Endothelial cell of umbilical vein (primary cell): Measurements from ENCODE around the gene RNASE7. TPM values are rescaled to one million over a fixed set of nuclear protein-coding genes. Genes with fewer than 3 reads are reported as not detected.

Experiments used
- BruUV-seq: library from RNA; stranded (reverse); fragments of 400-500 nt; replicated peaks from 2 replicates; lab custom pipeline; 2021; lab: Mats Ljungman, UMichigan
- CTCF ChIA-PET: fragments of 300-600, 350-600 bp; sonication (Branson Sonifier 250); formaldehyde crosslinking; loops from one replicate; lab custom pipeline; 2021; ENCODE audit warnings: antibody characterized with exemption, inconsistent platforms; lab: Charles Lee
- POLR2A ChIA-PET: fragments of 300-600, 350-600 bp; sonication (Branson Sonifier 250); formaldehyde crosslinking; loops from one replicate; lab custom pipeline; 2021; ENCODE audit warnings: antibody characterized with exemption, inconsistent platforms; lab: Charles Lee
- DNase-seq: peaks from one replicate; pipeline ENCODE4 v3.0.0-alpha.2; 2011; ENCODE audit warnings: low read depth, low spot score
- FAIRE-seq: peaks from 2 replicates; lab custom pipeline; 2011; peaks lifted over from hg19 to GRCh38; lab: Jason Lieb, UNC
- H2AFZ ChIP-seq: 2 replicates; pipeline ENCODE4 v1.6.0; 2012; ENCODE audit warnings: low read depth, low read length, control low read depth, inconsistent platforms
- H3K27ac ChIP-seq: 2 replicates; pipeline ENCODE4 v1.5.1; 2011; ENCODE audit warnings: low read depth, mild to moderate bottlenecking, control low read depth, low read length, moderate library complexity; ENCODE audit not compliant: insufficient read depth
- H3K27me3 ChIP-seq, 2 experiments: 2 replicates each; pipeline versions ENCODE4 v1.6.0 to v1.6.1; 2011; ENCODE audit warnings: low read length in 2 of 2, mixed read lengths in 1 of 2; ENCODE audit not compliant: control insufficient read depth in 2 of 2, insufficient read depth in 2 of 2
- H3K36me3 ChIP-seq, 2 experiments: 2 replicates in 1 of 2; 3 replicates in 1 of 2; pipeline ENCODE4 v1.5.1; 2011; ENCODE audit warnings: low read length in 2 of 2, mild to moderate bottlenecking in 1 of 2, moderate library complexity in 1 of 2; ENCODE audit not compliant: control insufficient read depth in 2 of 2, insufficient read depth in 2 of 2; ENCODE audit errors: extremely low read depth in 1 of 2
- H3K4me1 ChIP-seq: 3 replicates; pipeline ENCODE4 v1.5.1; 2011; ENCODE audit warnings: mild to moderate bottlenecking, low read length; ENCODE audit not compliant: control insufficient read depth, insufficient read depth; ENCODE audit errors: extremely low read depth
- H3K4me2 ChIP-seq: 2 replicates; pipeline ENCODE4 v1.6.1; 2011; ENCODE audit warnings: low read length, control low read depth, mixed read lengths; ENCODE audit not compliant: insufficient read depth
- H3K4me3 ChIP-seq, 3 experiments: fragments of 200-600 bp in 1 of 3; sonication (generic), shearing (Covaris generic) in 1 of 3; replicated peaks in 1 of 3; 2 replicates each; pipeline ENCODE4 v1.5.1; 2011 to 2016; ENCODE audit warnings: control low read depth in 3 of 3, low read length in 3 of 3, mild to moderate bottlenecking in 2 of 3, inconsistent platforms in 1 of 3, low read depth in 1 of 3, moderate library complexity in 1 of 3; ENCODE audit not compliant: insufficient read depth in 1 of 3
- H3K79me2 ChIP-seq: 2 replicates; pipeline ENCODE4 v1.6.0; 2012; ENCODE audit warnings: low read length, inconsistent platforms; ENCODE audit not compliant: control insufficient read depth, insufficient read depth
- H3K9ac ChIP-seq: replicated peaks from 2 replicates; pipeline ENCODE3; 2011; ENCODE audit warnings: low read length, control low read depth; ENCODE audit not compliant: insufficient read depth; ENCODE audit errors: extremely low read depth
- H3K9me1 ChIP-seq: replicated peaks from 3 replicates; pipeline ENCODE4 v1.6.0; 2011; ENCODE audit warnings: mild to moderate bottlenecking, low read length; ENCODE audit not compliant: control insufficient read depth, insufficient read depth; ENCODE audit errors: extremely low read depth
- H3K9me3 ChIP-seq: replicated peaks from 2 replicates; pipeline ENCODE4 v1.5.1; 2012; ENCODE audit warnings: low read length, inconsistent platforms; ENCODE audit not compliant: control insufficient read depth, insufficient read depth
- H4K20me1 ChIP-seq: replicated peaks from 2 replicates; pipeline ENCODE3; 2011; ENCODE audit warnings: mild to moderate bottlenecking, low read length; ENCODE audit not compliant: control insufficient read depth, insufficient read depth; ENCODE audit errors: extremely low read depth
- CTCF ChIP-seq, 2 donors: IDR thresholded peaks; 1 replicate in 1 of 2; 2 replicates in 1 of 2; pipeline ENCODE4 v1.5.1; 2011; ENCODE audit warnings: low read length in 2 of 2, mild to moderate bottlenecking in 2 of 2, moderate library complexity in 2 of 2, control low read depth in 1 of 2, inconsistent platforms in 1 of 2, low read depth in 1 of 2; ENCODE audit not compliant: insufficient read depth in 1 of 2; ENCODE audit errors: extremely low read depth in 1 of 2
- EZH2 ChIP-seq: IDR thresholded peaks from 2 replicates; pipeline ENCODE4 v1.6.1; 2012; ENCODE audit warnings: borderline replicate concordance, low read depth, mild to moderate bottlenecking, moderate library complexity, low read length, inconsistent platforms; ENCODE audit not compliant: severe bottlenecking
- FOS ChIP-seq: IDR thresholded peaks from 2 replicates; pipeline ENCODE4 v1.6.1; 2011; ENCODE audit warnings: mild to moderate bottlenecking, low read length, moderate library complexity, borderline replicate concordance; ENCODE audit not compliant: insufficient read depth
- GATA2 ChIP-seq: IDR thresholded peaks from 2 replicates; pipeline ENCODE4 v1.7.0; 2011; ENCODE audit warnings: low read depth, mild to moderate bottlenecking, moderate library complexity, mixed read lengths, low read length; ENCODE audit not compliant: insufficient read length, insufficient read depth
- JUN ChIP-seq: IDR thresholded peaks from 2 replicates; pipeline ENCODE4 v1.6.1; 2011; ENCODE audit warnings: borderline replicate concordance, low read depth; ENCODE audit not compliant: insufficient read length, insufficient read depth
- MAX ChIP-seq: IDR thresholded peaks from 2 replicates; pipeline ENCODE4 v1.6.1; 2011; ENCODE audit not compliant: insufficient read depth, insufficient read length
- MYC ChIP-seq: IDR thresholded peaks from one replicate; pipeline ENCODE4 v1.6.1; 2011; ENCODE audit warnings: mild to moderate bottlenecking, low read depth, low read length
- POLR2A ChIP-seq: IDR thresholded peaks from 2 replicates; pipeline ENCODE4 v1.6.1; 2012; ENCODE audit warnings: low read depth, mild to moderate bottlenecking, control low read depth, low read length
- POLR2AphosphoS5 ChIP-seq: IDR thresholded peaks from 2 replicates; pipeline ENCODE4 v1.6.1; 2012; ENCODE audit warnings: low read depth, mild to moderate bottlenecking, control low read depth, low read length, moderate library complexity; ENCODE audit not compliant: insufficient read depth
- dilution Hi-C: fragments of 300-500 bp; cut with MboI; formaldehyde crosslinking; loops from one replicate; pipeline ENCODE4 v1.15.0; 2019; ENCODE audit warnings: low sequenced_read_pairs; ENCODE audit not compliant: extremely low pct_ligation_motif_present
- intact Hi-C: fragments of 100-400 bp; cut with micrococcal nuclease; formaldehyde crosslinking; loops from one replicate; pipeline ENCODE4 v1.10.0; 2022
- polyA plus RNA-seq, 4 experiments: library from polyadenylated mRNA; depleted of rRNA in 3 of 4; stranded (reverse) in 3 of 4; unstranded in 1 of 4; fragments of >200 nt; gene quantifications; 2 replicates each; pipeline versions ENCODE4 v1.2.1 to v1.2.3, GENCODE V29; 2011 to 2012; ENCODE audit warnings: missing spikeins in 1 of 4
- total RNA-seq: library from RNA; stranded (reverse); gene quantifications from 2 replicates; pipeline ENCODE4 v1.2.3, GENCODE V29; 2021

The RNASE7 gene
- total and polyA plus RNA-seq, 2 donors (not counting 3 experiments of a cell fraction or from before 2014, with no cell fraction given), result not detected

- no peak overlapping the region for H3K4me2 ChIP-seq
- CTCF ChIA-PET, result interaction anchor here (1.3 to 1.5 kb wide), 2 partner anchors 44 to 46 kb away, joined by 3 to 4 read pairs; no protein-coding TSS in a partner anchor
- H3K36me3 ChIP-seq, result no peaks in the 10 kb centered on the region
- no peak overlapping the region for H3K27ac ChIP-seq
- no peak for FAIRE-seq
- no peaks in the 10 kb centered on the region for H3K4me1 ChIP-seq
- DNase-seq, result no peak
- no peaks in the 10 kb centered on the region for H4K20me1 ChIP-seq
- no peaks in the 10 kb centered on the region for H3K9me3 ChIP-seq
- intact Hi-C loops (no loop called here), dilution Hi-C loops (no loop called here)
- POLR2A ChIA-PET, result interaction anchor here (0.6 kb wide), 1 partner anchor 155 kb away, joined by 3 read pairs; no protein-coding TSS in a partner anchor
- no peak overlapping the region for H3K4me3 ChIP-seq
- H2AFZ ChIP-seq, result no peak overlapping the region
- peaks cover 15 to 26% of the 10 kb centered on the region in 2 experiments for H3K27me3 ChIP-seq
- H3K79me2 ChIP-seq, result no peaks in the 10 kb centered on the region
- BruUV-seq, result no TSS peak
- H3K9ac ChIP-seq, result no peak overlapping the region
- H3K9me1 ChIP-seq, result no peaks in the 10 kb centered on the region
- TF ChIP-seq JUN (no peak), FOS (no peak), CTCF (IDR thresholded peaks at IDR 0.05; ENCODE audit: extremely low read depth in 1 of 2, insufficient read depth in 1 of 2, low read depth in 1 of 2, low read length in 2 of 2) (no peak), EZH2 (no peak), POLR2A (no peak), GATA2 (no peak), POLR2AphosphoS5 (no peak), MYC (no peak), MAX (no peak)
Observed at GRCh38 chr14:21060614-21061346, 18.6 kb downstream of the RNASE7 start.
